LNCaP clone FGC (cell line): Measurements from ENCODE around the gene CSNK1D.

ENCODE experiments used
- DNase-seq: peaks from one replicate; pipeline ENCODE4 v3.0.0-alpha.2; 2011; ENCODE audit warnings: low read depth
- H3K4me3 ChIP-seq: 2 replicates; pipeline ENCODE4 v1.5.1; 2011; ENCODE audit warnings: mild to moderate bottlenecking, low read depth, low read length, control low read depth
- CTCF ChIP-seq: IDR thresholded peaks from 2 replicates; pipeline ENCODE4 v1.5.1; 2012; ENCODE audit warnings: mild to moderate bottlenecking; ENCODE audit not compliant: control insufficient read depth, insufficient read depth; ENCODE audit errors: extremely low read depth

Gene CSNK1D

GRCh38 chr17:82225368-82226029 is 48.0 kb downstream of the CSNK1D start:
- no peak overlapping the region for H3K4me3 ChIP-seq
- TF ChIP-seq CTCF: no peak
- DNase-seq: no peak

GRCh38 chr17:82224666-82225065 is 48.8 kb downstream of the CSNK1D start:
- H3K4me3 ChIP-seq: no peak overlapping the region
- TF ChIP-seq CTCF: no peak
- DNase-seq: no peak

GRCh38 chr17:82223517-82223916 is 50.0 kb downstream of the CSNK1D start:
- H3K4me3 ChIP-seq: no peak overlapping the region
- DNase-seq: no peak
- no peak for TF ChIP-seq CTCF

- H3K4me3 ChIP-seq: no peak overlapping the region
- no peak for TF ChIP-seq CTCF
- no peak for DNase-seq
Observed at GRCh38 chr17:82222816-82223215, 50.7 kb downstream of the CSNK1D start.

GRCh38 chr17:82221341-82221902 is 52.1 kb downstream of the CSNK1D start:
- H3K4me3 ChIP-seq: no peak overlapping the region
- no peak for DNase-seq
- no peak for TF ChIP-seq CTCF

GRCh38 chr17:82219753-82220709 is 53.5 kb downstream of the CSNK1D start:
- no peak for DNase-seq
- no peak for TF ChIP-seq CTCF
- H3K4me3 ChIP-seq: no peak overlapping the region
